ENCODE data around the gene C20orf96.
A peak's percentile ranks its signal among the peaks of the same experiment; 100 is the strongest.

C20orf96 gene

DNA sequence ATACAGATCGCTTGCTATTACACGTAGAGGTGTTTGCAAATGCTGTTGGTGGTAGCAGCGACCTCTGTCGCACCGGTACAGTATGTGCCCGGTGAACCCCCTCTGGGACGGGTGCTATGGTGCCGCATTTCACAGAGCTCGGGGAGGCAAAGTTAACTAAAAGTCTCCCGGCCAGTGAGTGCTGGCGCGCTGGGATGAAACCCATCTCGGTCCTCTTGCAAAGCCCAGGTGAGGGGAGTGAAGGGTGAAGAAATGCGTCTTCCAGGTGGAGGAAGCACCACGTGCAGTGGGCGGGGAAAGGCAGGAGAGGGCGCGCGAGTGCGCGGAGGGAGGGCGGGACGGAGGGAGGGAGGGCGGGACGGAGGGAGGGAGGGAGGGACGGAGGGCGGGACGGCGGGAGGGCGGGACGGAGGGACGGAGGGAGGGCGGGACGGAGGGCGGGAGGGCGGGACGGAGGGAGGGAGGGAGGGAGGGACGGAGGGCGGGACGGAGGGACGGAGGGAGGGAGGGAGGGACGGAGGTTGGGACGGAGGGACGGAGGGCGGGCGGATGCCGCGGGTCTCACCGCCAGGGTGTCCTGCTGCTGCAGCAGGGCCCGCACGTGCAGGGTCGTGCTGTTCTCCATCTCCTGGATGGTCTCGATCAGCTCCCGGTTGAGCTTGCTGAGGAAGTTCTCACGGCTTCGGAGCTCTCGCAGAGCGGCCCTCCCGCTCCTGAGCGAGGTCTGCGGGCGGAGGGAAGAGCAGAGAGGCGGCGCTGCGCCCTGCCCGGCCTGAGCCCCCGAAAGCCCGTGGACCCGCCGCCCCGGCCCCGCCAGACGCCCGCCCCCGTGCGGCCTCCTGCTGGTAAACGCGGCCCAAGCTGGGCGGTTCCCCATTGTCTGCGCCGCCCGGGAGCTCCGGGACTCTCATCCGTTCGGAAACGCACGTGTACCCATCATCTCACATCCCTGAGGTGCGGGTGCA, 11.7 kb downstream of the C20orf96 start:
- TF ChIP-seq, protein P1, sequence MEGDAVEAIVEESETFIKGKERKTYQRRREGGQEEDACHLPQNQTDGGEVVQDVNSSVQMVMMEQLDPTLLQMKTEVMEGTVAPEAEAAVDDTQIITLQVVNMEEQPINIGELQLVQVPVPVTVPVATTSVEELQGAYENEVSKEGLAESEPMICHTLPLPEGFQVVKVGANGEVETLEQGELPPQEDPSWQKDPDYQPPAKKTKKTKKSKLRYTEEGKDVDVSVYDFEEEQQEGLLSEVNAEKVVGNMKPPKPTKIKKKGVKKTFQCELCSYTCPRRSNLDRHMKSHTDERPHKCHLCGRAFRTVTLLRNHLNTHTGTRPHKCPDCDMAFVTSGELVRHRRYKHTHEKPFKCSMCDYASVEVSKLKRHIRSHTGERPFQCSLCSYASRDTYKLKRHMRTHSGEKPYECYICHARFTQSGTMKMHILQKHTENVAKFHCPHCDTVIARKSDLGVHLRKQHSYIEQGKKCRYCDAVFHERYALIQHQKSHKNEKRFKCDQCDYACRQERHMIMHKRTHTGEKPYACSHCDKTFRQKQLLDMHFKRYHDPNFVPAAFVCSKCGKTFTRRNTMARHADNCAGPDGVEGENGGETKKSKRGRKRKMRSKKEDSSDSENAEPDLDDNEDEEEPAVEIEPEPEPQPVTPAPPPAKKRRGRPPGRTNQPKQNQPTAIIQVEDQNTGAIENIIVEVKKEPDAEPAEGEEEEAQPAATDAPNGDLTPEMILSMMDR (IDR thresholded peaks at IDR 0.05; ENCODE audit: low read depth, low read length, missing control alignments) = peak; percentile 13
- no peak for DNase-seq (ENCODE audit: extremely low read depth, low read depth)
- H3K4me3 ChIP-seq (replicated peaks; ENCODE audit: low read depth, low read length) = peak overlapping the region; percentile 40

DNA sequence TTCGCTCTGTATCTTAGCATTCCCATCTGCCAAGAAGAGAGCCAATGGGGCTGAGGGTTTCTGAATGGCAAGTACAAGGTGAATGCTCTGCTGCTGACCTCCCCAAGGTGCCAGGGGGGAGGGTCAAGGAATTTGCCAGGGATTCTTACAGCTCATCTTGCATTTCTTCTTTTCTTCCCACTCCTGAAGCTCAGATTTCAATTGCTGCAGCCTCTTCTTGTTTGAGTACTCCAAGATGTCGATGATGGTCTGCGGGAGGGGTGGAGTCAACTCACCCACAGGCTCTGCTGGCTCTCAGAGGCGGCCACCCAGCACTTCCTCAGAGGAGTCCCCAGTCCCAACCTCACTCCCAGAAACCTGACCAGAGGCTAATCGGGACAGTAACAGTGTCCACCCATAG, 12.4 kb downstream of the C20orf96 start:
- no peak for DNase-seq (ENCODE audit: extremely low read depth, low read depth)
- TF ChIP-seq, protein P1 (IDR thresholded peaks at IDR 0.05; ENCODE audit: low read depth, low read length, missing control alignments) = no peak
- no peak overlapping the region for H3K4me3 ChIP-seq (replicated peaks; ENCODE audit: low read depth, low read length)

DNA sequence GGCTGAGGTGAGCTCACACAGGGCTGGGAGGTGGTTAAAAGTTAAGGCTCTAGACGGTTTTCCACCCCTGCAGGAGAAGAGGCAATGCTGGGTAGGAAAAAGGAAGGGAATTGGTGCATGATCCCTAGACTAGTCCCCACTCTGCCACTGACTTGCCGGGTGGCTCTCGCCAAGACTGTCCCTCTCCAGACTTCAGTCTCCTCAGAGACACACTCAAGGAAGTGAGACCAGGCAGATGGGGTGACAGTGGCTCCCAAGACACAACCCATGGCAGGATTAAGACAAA, 13.1 kb downstream of the C20orf96 start:
- TF ChIP-seq, protein P1 (IDR thresholded peaks at IDR 0.05; ENCODE audit: low read depth, low read length, missing control alignments) = no peak
- H3K4me3 ChIP-seq (replicated peaks; ENCODE audit: low read depth, low read length) = no peak overlapping the region

DNA sequence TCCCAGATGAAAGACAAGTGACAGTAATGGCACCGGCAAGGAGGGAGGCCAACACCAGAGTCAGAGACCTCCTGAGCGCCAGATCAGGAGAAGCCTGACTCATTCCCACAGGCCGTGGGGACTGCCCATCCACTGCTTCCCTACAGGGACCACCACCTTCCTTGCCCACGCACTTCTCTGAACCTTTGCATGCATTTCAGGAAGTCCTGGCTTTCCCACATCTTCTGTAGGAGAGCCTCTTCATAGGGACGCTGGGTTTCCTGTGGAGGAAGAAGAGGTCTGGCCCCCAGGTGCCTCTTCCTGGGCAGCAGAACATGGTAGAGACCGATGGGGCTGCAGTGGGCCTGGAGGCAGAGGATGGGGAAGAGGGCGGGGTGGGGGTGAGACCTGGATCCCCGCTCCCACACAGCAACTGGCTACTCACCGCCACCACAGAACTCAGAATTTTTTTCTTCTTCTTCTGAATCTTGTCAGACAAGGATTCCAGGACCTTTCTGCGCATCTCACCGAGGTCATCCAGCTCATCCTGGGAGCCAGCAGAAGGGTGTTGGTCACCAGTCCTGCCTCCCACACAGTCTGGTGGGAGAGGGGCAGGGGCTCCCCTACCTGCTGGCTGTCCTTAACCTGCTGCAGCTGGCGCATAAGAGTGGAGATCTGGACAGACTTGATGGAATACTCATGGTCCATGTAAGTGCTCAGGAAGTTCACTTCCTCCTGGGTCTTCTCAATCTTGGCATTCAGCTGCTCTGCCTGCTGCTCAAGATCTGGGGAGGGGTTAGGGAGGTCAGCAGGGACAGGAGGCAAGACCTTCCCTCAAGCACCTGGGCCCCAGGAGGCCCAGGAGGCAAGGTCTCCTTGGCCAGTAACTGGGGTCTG, 13.7 kb downstream of the C20orf96 start:
- TF ChIP-seq, protein P1 (IDR thresholded peaks at IDR 0.05; ENCODE audit: low read depth, low read length, missing control alignments) = no peak
- DNase-seq (ENCODE audit: extremely low read depth, low read depth) = no peak
- no peak overlapping the region for H3K4me3 ChIP-seq (replicated peaks; ENCODE audit: low read depth, low read length)

More for the DNA sequence above, 13.1 kb downstream of the C20orf96 start:
- no peak for DNase-seq (ENCODE audit: extremely low read depth, low read depth)

DNA sequence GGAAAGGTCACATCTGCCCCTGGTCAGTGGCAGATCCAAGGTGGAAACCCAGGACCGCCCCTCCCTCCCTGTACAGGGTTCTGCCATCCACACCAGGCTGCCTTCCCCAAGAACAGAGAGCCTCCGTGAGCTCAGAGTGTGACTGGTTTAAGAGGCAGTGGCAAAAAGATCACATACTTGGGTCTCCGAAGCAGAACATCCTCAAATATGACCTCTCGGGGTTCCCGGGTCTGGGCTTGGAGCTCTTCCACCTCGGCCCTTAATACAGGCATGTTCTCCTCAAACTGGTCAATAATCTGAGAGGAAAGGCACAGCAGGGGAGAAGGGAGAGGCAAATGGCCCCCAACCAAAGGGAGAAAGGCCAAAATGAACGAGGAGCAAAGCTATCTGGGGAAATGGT, 14.8 kb downstream of the C20orf96 start:
- H3K4me3 ChIP-seq (replicated peaks; ENCODE audit: low read depth, low read length) = no peak overlapping the region
- TF ChIP-seq, protein P1 (IDR thresholded peaks at IDR 0.05; ENCODE audit: low read depth, low read length, missing control alignments) = no peak
- DNase-seq (ENCODE audit: extremely low read depth, low read depth) = no peak

DNA sequence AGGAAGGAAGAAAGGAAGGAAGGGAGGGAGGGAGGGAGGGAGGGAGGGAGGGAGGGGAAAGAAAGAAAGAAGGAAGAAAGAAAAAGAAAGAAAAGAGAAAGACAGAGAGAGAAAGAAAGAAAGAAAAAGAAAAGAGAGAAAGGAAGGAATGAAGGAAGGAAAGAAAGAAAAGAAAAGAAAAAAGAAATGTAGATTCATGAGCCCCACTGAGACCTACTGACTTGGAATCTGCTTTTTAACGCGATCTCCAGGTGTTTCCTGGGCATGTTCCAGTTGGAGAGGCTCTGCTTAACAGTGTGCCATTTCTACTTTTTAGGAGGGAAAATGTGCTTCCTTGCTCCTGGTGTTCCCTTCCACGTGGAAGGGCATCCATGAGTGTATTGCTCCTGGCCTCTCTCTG, 16.7 kb downstream of the C20orf96 start:
- TF ChIP-seq, protein P1 (IDR thresholded peaks at IDR 0.05; ENCODE audit: low read depth, low read length, missing control alignments) = no peak
- no peak overlapping the region for H3K4me3 ChIP-seq (replicated peaks; ENCODE audit: low read depth, low read length)
- DNase-seq (ENCODE audit: extremely low read depth, low read depth) = no peak
